HEK293 (cell line): ENCODE data around the gene RMDN3.

Experiments used
- CTCF ChIA-PET: fragments of 350-600 bp; formaldehyde crosslinking; extraction: SDS; loops from one replicate; lab custom pipeline; 2021; ENCODE audit warnings: antibody characterized with exemption; lab: Yijun Ruan, JAX
- POLR2A ChIA-PET: fragments of 300-600 bp; formaldehyde crosslinking; extraction: SDS; loops from one replicate; lab custom pipeline; 2020; ENCODE audit warnings: antibody characterized with exemption, inconsistent platforms; lab: Yijun Ruan, JAX
- H3K27ac ChIP-seq: fragments of 200-500 bp; sonication (Bioruptor generic); 2 replicates; pipeline ENCODE4 v1.5.1; 2014; ENCODE audit warnings: low read depth, low read length, control low read depth, inconsistent platforms; ENCODE audit errors: extremely low read depth
- H3K36me3 ChIP-seq, 2 experiments: fragments of 200-500 bp in 1 of 2; sonication (Bioruptor generic) in 1 of 2; 1 replicate in 1 of 2; 2 replicates in 1 of 2; pipeline ENCODE4 v1.5.1; 2014 to 2017; ENCODE audit warnings: inconsistent platforms in 2 of 2, low read length in 2 of 2; ENCODE audit not compliant: control insufficient read depth in 2 of 2, insufficient read depth in 1 of 2
- H3K4me1 ChIP-seq: fragments of 200-500 bp; sonication (Bioruptor generic); 2 replicates; pipeline ENCODE4 v1.5.1; 2014; ENCODE audit warnings: mild to moderate bottlenecking, low read length, inconsistent platforms; ENCODE audit not compliant: control insufficient read depth, insufficient read depth
- H3K4me3 ChIP-seq: 2 replicates; pipeline ENCODE4 v1.5.1; 2011; ENCODE audit warnings: low read depth, mild to moderate bottlenecking, control low read depth, low read length, moderate library complexity
- H3K9me3 ChIP-seq: fragments of 200-500 bp; sonication (Bioruptor generic); 2 replicates; pipeline ENCODE4 v1.5.1; 2014; ENCODE audit warnings: low read depth, low read length, inconsistent platforms; ENCODE audit not compliant: control insufficient read depth, insufficient read depth
- EGR2 ChIP-seq: fragments of 450-650 bp; formaldehyde crosslinking; IDR thresholded peaks from 2 replicates; pipeline ENCODE4 v1.5.1; 2016; ENCODE audit warnings: low read depth, missing biosample characterization, missing genetic modification characterization
- HOXA7 ChIP-seq: sonication (generic); formaldehyde crosslinking; IDR thresholded peaks from 2 replicates; pipeline ENCODE4 v1.8.1; 2022; ENCODE audit warnings: missing genetic modification reagents, borderline replicate concordance
- RBAK ChIP-seq: fragments of 450-650 bp; formaldehyde crosslinking; IDR thresholded peaks from 2 replicates; pipeline ENCODE4 v1.5.1; 2016; ENCODE audit warnings: missing biosample characterization, missing genetic modification characterization
- ZBTB1 ChIP-seq: fragments of 450-650 bp; formaldehyde crosslinking; IDR thresholded peaks from 2 replicates; pipeline ENCODE4 v1.5.1; 2016; ENCODE audit warnings: missing biosample characterization, missing genetic modification characterization
- ZBTB26 ChIP-seq: fragments of 450-650 bp; formaldehyde crosslinking; optimal IDR thresholded peaks from 2 replicates; pipeline ENCODE3; 2016; ENCODE audit warnings: missing biosample characterization, mild to moderate bottlenecking, missing genetic modification characterization
- ZBTB8A ChIP-seq: fragments of 450-650 bp; formaldehyde crosslinking; IDR thresholded peaks from 2 replicates; pipeline ENCODE4 v1.5.1; 2016; ENCODE audit warnings: missing biosample characterization, missing genetic modification characterization
- ZNF157 ChIP-seq: fragments of 450-650 bp; formaldehyde crosslinking; IDR thresholded peaks from 2 replicates; pipeline ENCODE4 v1.5.1; 2016; ENCODE audit warnings: missing biosample characterization, missing genetic modification characterization
- ZNF18 ChIP-seq: fragments of 450-650 bp; formaldehyde crosslinking; IDR thresholded peaks from 2 replicates; pipeline ENCODE4 v1.5.1; 2016; ENCODE audit warnings: missing biosample characterization, missing genetic modification characterization
- ZNF184 ChIP-seq: fragments of 450-650 bp; IDR thresholded peaks from 2 replicates; pipeline ENCODE4 v1.5.1; 2018; ENCODE audit warnings: missing biosample characterization, mild to moderate bottlenecking, missing genetic modification characterization
- ZNF19 ChIP-seq: fragments of 450-650 bp; formaldehyde crosslinking; IDR thresholded peaks from 2 replicates; pipeline ENCODE4; 2016; ENCODE audit warnings: missing biosample characterization, missing genetic modification characterization, low read depth
- ZNF223 ChIP-seq: fragments of 450-650 bp; formaldehyde crosslinking; IDR thresholded peaks from 2 replicates; pipeline ENCODE4 v1.5.1; 2016; ENCODE audit warnings: missing biosample characterization, missing genetic modification characterization
- ZNF324 ChIP-seq: fragments of 450-650 bp; formaldehyde crosslinking; IDR thresholded peaks from 2 replicates; pipeline ENCODE4 v1.5.1; 2016; ENCODE audit warnings: missing biosample characterization, missing genetic modification characterization
- ZNF548 ChIP-seq: fragments of 450-650 bp; formaldehyde crosslinking; IDR thresholded peaks from 2 replicates; pipeline ENCODE4 v1.5.1; 2016; ENCODE audit warnings: missing biosample characterization, missing genetic modification characterization
- ZNF585B ChIP-seq: fragments of 450-650 bp; formaldehyde crosslinking; IDR thresholded peaks from 2 replicates; pipeline ENCODE4 v1.5.1; 2016; ENCODE audit warnings: missing biosample characterization, missing genetic modification characterization
- ZNF596 ChIP-seq: fragments of 450-650 bp; IDR thresholded peaks from 2 replicates; pipeline ENCODE4 v1.5.0; 2018; ENCODE audit warnings: missing biosample characterization, mild to moderate bottlenecking, missing genetic modification characterization, moderate library complexity
- ZNF629 ChIP-seq: fragments of 450-650 bp; formaldehyde crosslinking; IDR thresholded peaks from 2 replicates; pipeline ENCODE4 v1.5.1; 2017; ENCODE audit warnings: missing biosample characterization, missing genetic modification characterization
- ZNF654 ChIP-seq: fragments of 450-650 bp; formaldehyde crosslinking; IDR thresholded peaks from 2 replicates; pipeline ENCODE4 v1.5.1; 2016; ENCODE audit warnings: low read depth, missing biosample characterization, missing genetic modification characterization
- ZNF670 ChIP-seq: fragments of 450-650 bp; formaldehyde crosslinking; IDR thresholded peaks from 2 replicates; pipeline ENCODE4 v1.5.1; 2016; ENCODE audit warnings: missing biosample characterization, missing genetic modification characterization, low read depth
- ZNF747 ChIP-seq: fragments of 450-650 bp; formaldehyde crosslinking; IDR thresholded peaks from 2 replicates; pipeline ENCODE4 v1.5.1; 2016; ENCODE audit warnings: missing biosample characterization, missing genetic modification characterization
- ZSCAN23 ChIP-seq: fragments of 450-650 bp; formaldehyde crosslinking; IDR thresholded peaks from 2 replicates; pipeline ENCODE4 v1.5.1; 2016; ENCODE audit warnings: missing biosample characterization, missing genetic modification characterization

Gene RMDN3

GRCh38 chr15:40792394-40792793, 37.3 kb upstream of the RMDN3 start:
- H3K27ac ChIP-seq, result no peak overlapping the region

GRCh38 chr15:40790718-40791117, 35.7 kb upstream of the RMDN3 start:
- H3K4me3 ChIP-seq, result no peak overlapping the region
- no peaks in the 10 kb centered on the region for H3K9me3 ChIP-seq
- POLR2A ChIA-PET, result no interaction called here
- no peak overlapping the region for H3K27ac ChIP-seq
- H3K36me3 ChIP-seq, result peaks cover 0 to 2% of the 10 kb centered on the region in 2 experiments; a peak in 2 of 3 replicates
- H3K4me1 ChIP-seq, result peaks cover 8% of the 10 kb centered on the region
- CTCF ChIA-PET, result no interaction called here
- TF ChIP-seq ZNF18 (no peak), ZNF629 (tag by site-specific recombination) (0 out of 2 replicates have a peak, but pooled peaks have one; percentile 16)

More at GRCh38 chr15:40792394-40792793, 37.3 kb upstream of the RMDN3 start:
- POLR2A ChIA-PET, result no interaction called here
- peaks cover 5% of the 10 kb centered on the region for H3K4me1 ChIP-seq
- TF ChIP-seq ZSCAN23, result no peak
- H3K9me3 ChIP-seq, result no peaks in the 10 kb centered on the region
- H3K36me3 ChIP-seq, result peaks cover 0 to 2% of the 10 kb centered on the region in 2 experiments; a peak in 2 of 3 replicates
- no peak overlapping the region for H3K4me3 ChIP-seq
- CTCF ChIA-PET, result interaction anchor here (0.9 to 2.0 kb wide), 3 partner anchors 10 to 203 kb away, joined by 3 to 6 read pairs (median 4); no protein-coding TSS in a partner anchor

- ChIA-PET CTCF (no interaction called here), POLR2A (interaction anchor here (0.6 kb wide), 1 partner anchor 12 kb away, joined by 7 read pairs; no protein-coding TSS in a partner anchor)
- H3K36me3 ChIP-seq, result peaks cover 0 to 2% of the 10 kb centered on the region in 2 experiments; a peak in 2 of 3 replicates
- TF ChIP-seq ZNF596 (tag by site-specific recombination) (no peak), ZBTB8A (no peak), ZNF223 (tag by site-specific recombination) (no peak), HOXA7 (no peak), ZNF670 (no peak), RBAK (tag by site-specific recombination) (no peak), ZNF157 (tag by site-specific recombination) (no peak), ZNF747 (no peak), ZNF548 (tag by site-specific recombination) (no peak), EGR2 (no peak), ZNF324 (tag by site-specific recombination) (no peak), ZNF585B (no peak), ZNF19 (no peak), ZNF184 (tag by site-specific recombination) (no peak), ZBTB1 (no peak), ZNF654 (no peak), ZBTB26 (tag by site-specific recombination) (no peak)
- TF ChIP-seq, all 188 proteins: peak for 0
- Histone ChIP-seq H3K9me3 (no peaks in the 10 kb centered on the region), H3K4me3 (no peak overlapping the region), H3K27ac (no peak overlapping the region), H3K4me1 (peaks cover 8% of the 10 kb centered on the region)
Measured at GRCh38 chr15:40789999-40790398, 34.9 kb upstream of the RMDN3 start.
